B cell (primary cell): ENCODE data around the gene WASHC4. TPM values are rescaled to one million over a fixed set of nuclear protein-coding genes. Genes with fewer than 3 reads are reported as not detected.

Experiments used
- ATAC-seq: fragments of 200-7000 bp; cut with Tn5 transposase; one replicate; pipeline ENCODE4 v1.10.0; 2021; ENCODE audit warnings: low read depth, mild to moderate bottlenecking, moderate number of reproducible peaks, moderate library complexity
- CTCF ChIA-PET: fragments of 350-600 bp; sonication (Branson Sonifier 250); formaldehyde crosslinking; loops from one replicate; lab custom pipeline; 2021; ENCODE audit warnings: antibody characterized with exemption, inconsistent platforms; lab: Charles Lee
- POLR2A ChIA-PET: fragments of 350-600 bp; sonication (Branson Sonifier 250); formaldehyde crosslinking; loops from one replicate; lab custom pipeline; 2021; ENCODE audit warnings: antibody characterized with exemption; lab: Charles Lee
- DNase-seq: peaks from one replicate; pipeline ENCODE4 v3.0.0; 2013
- H2AFZ ChIP-seq: 2 replicates; pipeline ENCODE4 v1.6.1; 2012; ENCODE audit warnings: mild to moderate bottlenecking, low read depth, low read length; ENCODE audit not compliant: insufficient read depth, poor library complexity, severe bottlenecking
- H3K27ac ChIP-seq, 2 donors: 1 replicate in 1 of 2; 2 replicates in 1 of 2; pipeline ENCODE4 v1.5.1; 2012 to 2013; ENCODE audit warnings: low read length in 2 of 2, mild to moderate bottlenecking in 2 of 2, moderate library complexity in 1 of 2
- H3K27me3 ChIP-seq, 4 experiments: fragments of 200-600 bp in 1 of 4; sonication (generic) in 1 of 4; replicated peaks in 1 of 4; 1 replicate in 2 of 4; 2 replicates in 2 of 4; pipeline versions ENCODE4 v1.6.1 to v1.7.0; 2013 to 2016; ENCODE audit warnings: low read length in 3 of 4, mild to moderate bottlenecking in 2 of 4, mixed read lengths in 1 of 4, moderate library complexity in 1 of 4; ENCODE audit not compliant: insufficient read depth in 4 of 4, control insufficient read depth in 3 of 4; ENCODE audit errors: control extremely low read depth in 1 of 4
- H3K36me3 ChIP-seq, 2 experiments: replicated peaks in 1 of 2; 1 replicate in 1 of 2; 2 replicates in 1 of 2; pipeline versions ENCODE4 v1.6.1 to v1.7.1; 2013; ENCODE audit warnings: low read length in 1 of 2; ENCODE audit not compliant: insufficient read depth in 2 of 2, control insufficient read depth in 1 of 2; ENCODE audit errors: control extremely low read depth in 1 of 2, extremely low read depth in 1 of 2
- H3K4me1 ChIP-seq, 2 donors: fragments of 200-600 bp in 1 of 2; sonication (generic) in 1 of 2; 1 replicate in 1 of 2; 2 replicates in 1 of 2; pipeline versions ENCODE4 v1.5.1 to v1.6.1; 2013 to 2017; ENCODE audit warnings: low read length in 2 of 2; ENCODE audit not compliant: control insufficient read depth in 2 of 2, insufficient read depth in 2 of 2
- H3K4me2 ChIP-seq: replicated peaks from 2 replicates; pipeline ENCODE3; 2012; ENCODE audit warnings: mild to moderate bottlenecking, low read depth, low read length; ENCODE audit not compliant: poor library complexity, severe bottlenecking
- H3K4me3 ChIP-seq, 5 experiments: fragments of 200-600 bp in 1 of 5; sonication (generic) in 1 of 5; 1 replicate in 3 of 5; 2 replicates in 2 of 5; pipeline versions ENCODE4 v1.5.1 to v1.7.0; 2011 to 2016; ENCODE audit warnings: low read length in 4 of 5, mild to moderate bottlenecking in 4 of 5, low read depth in 2 of 5, control low read depth in 1 of 5, moderate library complexity in 1 of 5; ENCODE audit not compliant: insufficient read depth in 1 of 5; ENCODE audit errors: control extremely low read depth in 1 of 5, extremely low read depth in 1 of 5
- H3K79me2 ChIP-seq: fragments of 200-600 bp; sonication (generic); one replicate; pipeline ENCODE4 v1.6.0; 2016; ENCODE audit warnings: low read length; ENCODE audit not compliant: control insufficient read depth, insufficient read depth
- H3K9ac ChIP-seq: fragments of 200-600 bp; sonication (generic); 2 replicates; pipeline ENCODE4 v1.6.1; 2017; ENCODE audit warnings: mild to moderate bottlenecking, low read length, moderate library complexity
- H3K9me3 ChIP-seq, 3 donors: one replicate each; pipeline versions ENCODE4 v1.6.1 to v1.7.1; 2013; ENCODE audit warnings: low read length in 2 of 3; ENCODE audit not compliant: control insufficient read depth in 2 of 3, insufficient read depth in 1 of 3; ENCODE audit errors: control extremely low read depth in 1 of 3
- H4K20me1 ChIP-seq: 2 replicates; pipeline ENCODE4 v1.6.0; 2012; ENCODE audit warnings: mild to moderate bottlenecking, low read length; ENCODE audit not compliant: insufficient read depth, control insufficient read depth, poor library complexity, severe bottlenecking
- H3K27ac Mint-ChIP-seq: one replicate; pipeline ENCODE4 v1.8.0; 2021; ENCODE audit warnings: mixed read lengths
- H3K27me3 Mint-ChIP-seq: one replicate; pipeline ENCODE4 v1.8.0; 2021; ENCODE audit warnings: mixed read lengths
- H3K4me1 Mint-ChIP-seq: one replicate; pipeline ENCODE4 v1.8.0; 2021; ENCODE audit warnings: mixed read lengths
- H3K4me3 Mint-ChIP-seq: one replicate; pipeline ENCODE4 v1.8.0; 2021; ENCODE audit warnings: mixed read lengths
- H3K9me3 Mint-ChIP-seq: one replicate; pipeline ENCODE4 v1.8.0; 2022; ENCODE audit warnings: mixed read lengths; ENCODE audit not compliant: insufficient read depth
- CTCF ChIP-seq: fragments of 200-600 bp; IDR thresholded peaks from one replicate; pipeline ENCODE4 v1.8.0; 2022; ENCODE audit warnings: antibody characterized with exemption, mild to moderate bottlenecking
- EZH2 ChIP-seq: IDR thresholded peaks from 2 replicates; pipeline ENCODE4 v1.6.1; 2012; ENCODE audit warnings: borderline replicate concordance, low read depth, mild to moderate bottlenecking, moderate library complexity, low read length; ENCODE audit not compliant: insufficient read depth, poor library complexity, severe bottlenecking
- WGBS: methylation state at CpG from one replicate; pipeline ENCODE4 v1.1.5; 2013; ENCODE audit warnings: missing lambda C conversion rate; ENCODE audit not compliant: insufficient coverage; 5-methylcytosine and 5-hydroxymethylcytosine counted together
- intact Hi-C: fragments of 100-400 bp; cut with micrococcal nuclease; formaldehyde crosslinking; loops from one replicate; pipeline ENCODE4 v1.10.0; 2022
- polyA plus RNA-seq: library from polyadenylated mRNA; depleted of rRNA; stranded (reverse); fragments of >200 nt; gene quantifications from 2 replicates; pipeline ENCODE4 v1.2.3, GENCODE V29; 2012
- total RNA-seq, 2 donors: library from RNA; stranded (reverse); fragments of 120-200 nt in 1 of 2; gene quantifications; 1 replicate in 1 of 2; 2 replicates in 1 of 2; pipeline versions ENCODE4 v1.2.3 to v1.2.4, GENCODE V29; 2013 to 2022

Gene WASHC4
- total and polyA plus RNA-seq, 2 donors (not counting 1 experiment from before 2014, with no cell fraction given), result 55.2 to 240 TPM

- H3K4me1 Mint-ChIP-seq, result peaks cover 5% of the 10 kb centered on the region
- no peak overlapping the region for H3K4me3 Mint-ChIP-seq
- Histone ChIP-seq H4K20me1 (peaks cover 6% of the 10 kb centered on the region), H3K4me3 (no peak overlapping the region), H3K36me3 (peaks cover 11 to 76% of the 10 kb centered on the region in 2 experiments), H3K4me1 (no peaks in the 10 kb centered on the region), H3K27me3 (no peaks in the 10 kb centered on the region), H3K9me3 (no peaks in the 10 kb centered on the region), H3K27ac (no peak overlapping the region), H3K4me2 (no peak overlapping the region), H3K9ac (no peak overlapping the region), H2AFZ (no peak overlapping the region), H3K79me2 (no peaks in the 10 kb centered on the region)
- CTCF ChIA-PET, result no interaction called here
- no CpG with 5 or more reads among the region's 3 CpGs for WGBS
- DNase-seq (no peak), ATAC-seq (no peak)
- no peak for TF ChIP-seq CTCF
- TF ChIP-seq EZH2, result no peak
- no peak overlapping the region for H3K27ac Mint-ChIP-seq
- no peaks in the 10 kb centered on the region for H3K27me3 Mint-ChIP-seq
- intact Hi-C loops, result loop anchor here (5.0 kb wide), 2 partner anchors 33 to 212 kb away; no protein-coding TSS in a partner anchor
- no peaks in the 10 kb centered on the region for H3K9me3 Mint-ChIP-seq
- POLR2A ChIA-PET, result no interaction called here
These were observed 62.6 kb downstream of the WASHC4 start for GRCh38 chr12:105170139-105170538.

- Mint-ChIP-seq H3K4me3 (no peak overlapping the region), H3K27ac (no peak overlapping the region), H3K4me1 (peaks cover 5% of the 10 kb centered on the region), H3K9me3 (no peaks in the 10 kb centered on the region), H3K27me3 (no peaks in the 10 kb centered on the region)
- Histone ChIP-seq H3K9me3 (no peaks in the 10 kb centered on the region), H3K79me2 (no peaks in the 10 kb centered on the region), H3K4me1 (no peaks in the 10 kb centered on the region), H3K4me2 (no peak overlapping the region), H3K27ac (peak overlapping the region in 1 of 2 donors; percentile 57), H3K36me3 (peaks cover 15 to 64% of the 10 kb centered on the region in 2 experiments), H3K4me3 (no peak overlapping the region), H4K20me1 (peaks cover 6% of the 10 kb centered on the region), H3K27me3 (no peaks in the 10 kb centered on the region), H3K9ac (no peak overlapping the region), H2AFZ (no peak overlapping the region)
- no peak for TF ChIP-seq EZH2
- TF ChIP-seq CTCF, result no peak
- no peak for ATAC-seq
- POLR2A ChIA-PET, result no interaction called here
- WGBS, result 100% methylated on average over 2 of the region's 6 CpGs
- no peak for DNase-seq
- intact Hi-C loops, result loop anchor here (5.0 kb wide), 2 partner anchors 35 to 210 kb away; no protein-coding TSS in a partner anchor
- CTCF ChIA-PET, result interaction anchor here (1.0 kb wide), 1 partner anchor 211 kb away, joined by 4 read pairs; no protein-coding TSS in a partner anchor
These were observed 64.3 kb downstream of the WASHC4 start for GRCh38 chr12:105171691-105172436.
